NCI-H2029 (cell line): ENCODE measurements around the gene IFNA2.
"Not testable (repeated sequence)": the region's sequence is repeated elsewhere in the genome, so short reads cannot be mapped to it uniquely, and the experiment has no call there.

ENCODE experiments used
- DNase-seq: peaks from one replicate; lab custom pipeline; 2025; lab: John Stamatoyannopoulos, UW

IFNA2 gene

DNA sequence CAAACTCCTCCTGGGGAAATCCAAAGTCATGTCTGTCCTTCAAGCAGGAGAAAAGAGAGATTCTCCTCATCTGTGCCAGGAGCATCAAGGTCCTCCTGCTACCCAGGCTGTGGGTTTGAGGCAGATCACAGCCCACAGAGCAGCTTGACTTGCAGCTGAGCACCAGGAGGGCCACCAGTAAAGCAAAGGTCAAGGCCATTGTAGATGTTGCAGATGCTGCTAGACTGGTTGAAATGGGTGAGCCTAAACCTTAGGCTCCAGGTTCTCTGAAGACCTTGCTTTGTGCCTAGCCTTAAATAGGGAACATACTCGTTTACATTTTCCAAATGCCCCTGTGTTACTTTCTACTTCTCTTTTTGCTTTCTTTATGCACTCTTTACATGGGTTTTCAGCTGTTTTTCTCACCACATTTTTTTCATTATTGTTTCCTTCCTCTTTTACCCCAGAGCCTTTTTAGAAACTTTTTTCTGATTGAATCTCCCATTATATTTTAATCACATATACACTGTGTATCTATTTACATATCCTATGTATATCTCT lies at the start of gene IFNA2:
IFNA2 (minus strand) TSS at position 268 of the 540 bp plus-strand sequence; CDS start at position 199, 69 bp downstream.
- DNase-seq, result no peak

DNA sequence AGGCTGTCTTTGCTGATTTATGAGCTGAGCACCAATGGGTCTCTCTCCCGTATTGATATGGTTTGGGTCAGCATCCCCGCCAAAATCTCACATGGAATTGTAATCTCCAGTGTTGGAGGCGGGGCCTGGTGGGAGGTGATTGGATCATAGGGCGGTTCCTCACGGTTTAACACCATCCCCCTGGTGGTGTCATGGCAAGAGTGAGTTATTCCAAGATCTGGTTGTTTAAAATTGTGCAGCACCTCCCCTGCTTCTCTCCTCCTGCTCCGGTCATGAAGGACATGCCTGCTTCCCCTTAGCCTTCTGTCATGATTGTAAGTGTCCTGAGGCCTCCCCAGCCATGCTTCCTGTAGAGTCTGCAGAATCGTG lies 49.8 kb upstream of the IFNA2 start:
- not testable (repeated sequence) for DNase-seq

- DNase-seq, result peak; percentile 12
Measured at GRCh38 chr9:21434202-21435014, 49.2 kb upstream of the IFNA2 start.

GRCh38 chr9:21432672-21433425 lies 47.7 kb upstream of the IFNA2 start:
- no peak for DNase-seq

DNA sequence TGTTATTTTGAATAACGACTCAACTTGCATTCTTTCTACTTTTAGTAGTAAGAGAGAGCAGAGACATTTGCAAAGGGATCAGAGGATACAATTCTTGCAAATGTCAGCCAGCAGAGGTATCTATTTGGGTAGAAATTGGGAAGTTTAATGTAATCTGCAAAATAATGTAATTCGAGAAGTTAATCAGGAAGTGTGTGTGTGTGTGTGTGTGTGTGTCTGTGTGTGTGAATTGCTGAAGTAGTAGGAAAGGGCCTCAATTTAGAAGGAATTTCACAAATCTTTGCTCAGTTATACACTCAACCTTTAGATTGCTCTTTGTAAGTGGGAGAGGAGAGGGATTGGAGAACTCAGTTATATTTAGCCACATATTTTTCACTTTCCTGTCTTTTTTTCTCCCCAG lies 44.0 kb upstream of the IFNA2 start:
- no peak for DNase-seq

DNA sequence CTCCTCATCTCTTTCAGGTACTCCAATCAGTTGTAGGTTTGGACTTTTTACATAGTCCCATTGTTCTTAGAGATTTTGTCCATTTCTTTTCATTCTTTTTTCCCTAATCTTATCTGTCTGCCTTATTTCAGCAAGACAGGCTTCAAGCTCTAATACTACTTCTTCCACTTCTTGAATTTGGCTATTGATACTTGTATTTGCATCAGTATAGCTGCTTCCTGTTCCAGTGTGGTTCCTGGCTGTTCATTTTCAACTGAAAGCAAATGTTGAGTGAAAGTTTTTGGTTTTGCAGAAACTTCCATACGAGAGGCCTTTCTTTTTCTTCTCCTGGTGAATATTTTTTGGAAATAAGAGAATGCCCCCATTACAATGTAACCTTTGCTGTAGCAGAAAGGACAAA lies 43.0 kb upstream of the IFNA2 start:
- DNase-seq, result no peak

- no peak for DNase-seq
Measured at GRCh38 chr9:21415493-21416267, 30.5 kb upstream of the IFNA2 start.

DNA sequence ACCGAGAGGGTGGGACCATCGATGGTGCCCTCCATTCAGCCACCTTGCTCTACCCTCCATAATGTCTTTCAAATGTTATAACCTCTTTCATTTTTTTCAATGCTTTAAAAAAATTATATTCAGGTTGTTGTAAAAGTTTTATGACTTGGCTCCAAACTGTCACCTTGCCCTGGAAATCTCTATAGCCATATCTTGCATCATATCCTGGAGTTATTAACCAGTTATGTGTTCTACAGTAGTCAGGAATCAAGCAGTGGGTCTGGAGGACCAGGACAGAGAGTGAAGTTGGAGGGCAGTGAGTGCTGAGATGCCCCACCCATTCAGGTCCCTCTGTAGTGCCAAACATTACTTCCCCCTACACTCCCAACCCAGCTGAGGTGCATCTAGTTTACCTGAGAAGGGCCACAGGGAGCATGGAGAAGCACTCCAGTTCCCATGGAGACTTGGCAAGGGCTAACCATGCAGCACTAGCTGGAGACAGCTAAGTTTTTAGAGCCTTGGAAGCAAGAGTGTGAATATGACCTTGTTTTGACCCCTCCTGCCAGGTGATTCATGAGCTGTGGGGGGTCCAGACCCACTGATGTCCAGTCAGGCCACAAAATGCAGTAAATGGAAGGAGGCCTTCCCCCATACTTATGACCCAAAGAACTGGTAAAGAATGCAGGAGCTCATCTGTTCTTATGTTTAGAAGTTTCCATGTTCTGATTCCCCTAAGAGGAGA lies 29.2 kb upstream of the IFNA2 start:
- DNase-seq, result no peak

GRCh38 chr9:21413624-21414023 lies 28.4 kb upstream of the IFNA2 start:
- DNase-seq, result no peak

DNA sequence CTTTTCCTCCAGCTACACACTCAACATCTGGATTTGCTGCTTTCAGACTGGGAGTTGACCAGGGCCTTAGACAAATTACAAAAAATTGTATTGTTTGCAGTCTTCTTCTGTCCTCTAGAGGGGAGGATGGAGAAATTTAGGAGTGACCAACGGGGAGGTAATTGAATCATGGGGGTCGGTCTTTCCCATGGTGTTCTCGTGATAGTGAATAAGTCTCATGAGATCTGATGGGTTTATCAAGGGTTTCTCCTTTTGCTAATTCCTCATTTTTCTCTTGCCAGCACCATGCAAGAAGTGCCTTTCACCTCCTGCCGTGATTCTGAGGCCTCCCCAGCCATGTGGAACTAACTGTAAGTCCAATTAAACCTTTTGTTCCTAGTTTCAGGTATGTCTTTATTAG lies 28.0 kb upstream of the IFNA2 start:
- DNase-seq, result no peak

DNA sequence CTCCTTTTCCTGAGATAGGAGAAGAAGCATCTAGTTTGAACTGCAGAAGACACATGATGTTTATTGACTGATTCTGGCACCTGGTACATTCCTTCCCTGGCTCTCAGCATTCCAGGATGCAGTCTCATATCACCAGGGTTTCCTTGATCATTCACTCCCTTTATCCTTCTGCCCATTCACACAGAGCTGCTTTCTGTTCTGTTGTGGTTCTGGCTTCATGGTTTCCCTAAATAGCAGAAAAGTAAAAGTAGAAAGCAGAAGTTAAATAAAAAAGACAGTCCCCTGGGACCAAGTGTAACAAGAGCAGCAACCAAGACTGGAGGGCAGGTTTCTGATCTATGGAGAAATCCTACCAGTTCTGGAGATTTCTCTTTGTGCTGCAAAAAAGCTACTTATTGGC lies 26.9 kb upstream of the IFNA2 start:
- DNase-seq, result no peak

DNA sequence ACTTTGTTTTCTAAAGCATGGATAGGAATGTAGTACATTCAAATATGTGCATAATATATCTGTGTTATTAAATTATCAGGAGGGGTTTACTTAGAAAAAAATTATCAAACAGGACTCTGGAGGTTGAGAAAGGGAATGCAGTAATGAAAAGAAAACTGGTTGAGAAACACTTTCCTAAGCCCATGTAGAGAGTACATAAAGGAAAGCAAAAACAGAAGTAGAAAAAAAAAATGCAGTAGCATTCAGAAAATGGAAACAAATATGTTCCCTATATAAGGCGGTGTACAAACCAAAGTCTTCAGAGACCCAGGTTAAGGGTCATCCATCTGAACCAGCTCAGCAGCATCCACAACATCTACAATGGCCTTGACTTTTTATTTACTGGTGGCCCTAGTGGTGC lies 23.6 kb upstream of the IFNA2 start, which contains the start of gene IFNA8:
IFNA8 (plus strand) TSS at position 301 of the 400 bp plus-strand sequence; CDS start at position 361, 60 bp downstream.
- DNase-seq, result no peak

DNA sequence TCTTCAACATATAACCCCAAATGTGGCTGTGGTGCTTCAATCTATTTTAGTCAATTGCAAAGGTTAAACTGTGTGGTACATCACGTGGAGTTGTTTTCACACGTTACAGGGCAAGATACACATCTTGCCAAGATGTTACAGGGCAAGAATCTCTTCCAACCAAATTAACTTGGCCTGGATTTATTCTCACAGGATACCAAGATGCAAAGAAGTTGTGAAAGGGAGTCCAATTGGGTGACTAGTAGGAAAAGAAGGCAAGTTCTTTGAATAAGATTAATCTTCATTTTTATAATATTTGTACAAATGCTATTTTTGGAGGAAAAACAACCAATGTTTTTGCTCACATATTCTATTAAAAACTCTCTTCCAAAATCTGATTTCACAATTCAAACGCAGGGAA lies 18.9 kb upstream of the IFNA2 start:
- no peak for DNase-seq

DNA sequence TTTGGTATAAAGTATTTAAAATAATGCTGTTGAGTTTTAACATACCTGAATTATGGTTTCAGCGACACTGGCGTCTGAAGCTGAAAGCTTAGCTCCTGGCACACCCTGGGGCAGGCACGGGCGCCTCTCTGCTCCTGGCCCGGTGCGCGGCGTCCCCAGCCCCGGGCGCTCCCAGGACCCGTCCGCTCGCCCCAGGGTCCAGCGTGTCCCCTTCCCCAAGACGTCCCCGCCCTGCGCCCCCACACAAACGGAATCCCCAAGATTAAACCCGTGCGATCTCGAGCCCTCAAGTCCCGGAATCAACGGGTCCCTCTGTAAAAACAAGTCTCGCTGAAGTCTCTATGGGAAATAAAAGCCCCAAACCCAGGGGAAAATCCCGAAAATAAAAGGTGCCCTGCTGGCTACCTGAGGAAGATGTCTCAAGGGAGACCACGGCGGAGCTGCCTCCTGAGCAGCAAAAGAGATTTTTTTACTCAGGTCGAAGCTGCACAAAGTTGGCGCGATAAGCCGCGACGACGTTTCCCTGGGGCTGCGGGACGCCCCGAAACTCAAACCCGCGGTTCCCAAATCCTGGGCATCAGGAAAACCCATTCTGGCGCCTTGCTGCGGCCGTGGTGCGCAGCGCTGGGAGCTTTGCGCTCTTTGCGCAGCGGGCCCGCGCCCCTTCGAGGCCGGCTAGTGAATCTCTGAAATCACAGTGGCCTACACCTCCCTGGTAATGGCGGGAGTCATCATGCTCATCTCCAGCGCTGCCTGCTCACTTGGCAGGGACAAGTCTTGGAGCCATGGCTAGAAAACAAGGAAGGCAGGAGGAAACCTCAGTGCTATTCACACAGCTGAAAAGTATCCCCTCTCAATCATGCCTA lies 17.4 kb upstream of the IFNA2 start:
- DNase-seq, result no peak

DNA sequence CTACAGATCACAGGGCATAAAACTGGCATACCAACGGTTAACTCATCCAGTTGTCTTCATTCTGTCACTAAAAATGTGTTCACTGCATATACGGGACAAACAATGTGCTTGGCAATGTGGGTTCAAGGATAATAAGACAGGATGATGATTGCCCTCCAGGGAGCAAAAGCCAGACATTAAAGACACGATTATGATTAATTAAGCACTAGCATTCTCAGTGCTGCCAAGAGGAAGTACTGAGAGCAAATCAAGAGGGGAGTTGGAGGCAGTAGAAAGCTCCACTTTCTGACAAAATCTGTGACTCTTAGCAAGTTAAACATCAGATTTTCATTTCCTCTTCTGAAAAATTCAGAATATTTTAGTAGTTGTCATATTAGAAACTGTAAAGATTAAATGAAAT lies 14.8 kb upstream of the IFNA2 start:
- DNase-seq, result no peak

DNA sequence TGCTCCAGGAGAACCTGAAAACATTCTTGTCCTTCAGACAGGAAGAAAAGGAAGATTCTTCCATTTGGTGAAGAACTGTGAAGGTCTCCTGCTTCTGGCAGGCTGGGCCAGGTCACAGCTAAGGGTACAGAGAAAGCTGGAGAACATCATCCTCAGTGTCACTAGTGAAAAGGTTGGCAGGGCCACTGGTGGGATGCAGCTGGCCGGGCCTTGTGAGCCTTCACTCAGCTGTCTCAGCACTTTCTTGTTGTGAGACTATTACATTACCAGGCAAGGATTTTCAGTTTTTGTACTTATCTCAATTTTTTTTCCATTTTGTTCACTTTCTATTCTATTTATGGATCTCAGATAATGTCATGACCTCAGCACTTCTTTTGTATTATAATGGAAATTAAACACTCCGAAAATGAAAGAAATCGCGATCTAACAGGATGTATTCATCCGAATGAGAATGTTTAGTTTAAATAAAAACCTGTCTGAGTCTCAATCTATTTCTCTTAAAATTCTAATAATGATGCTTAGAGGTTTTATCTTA lies 13.8 kb upstream of the IFNA2 start:
- DNase-seq, result no peak

GRCh38 chr9:21395778-21396717 lies 10.8 kb upstream of the IFNA2 start:
- DNase-seq, result no peak

DNA sequence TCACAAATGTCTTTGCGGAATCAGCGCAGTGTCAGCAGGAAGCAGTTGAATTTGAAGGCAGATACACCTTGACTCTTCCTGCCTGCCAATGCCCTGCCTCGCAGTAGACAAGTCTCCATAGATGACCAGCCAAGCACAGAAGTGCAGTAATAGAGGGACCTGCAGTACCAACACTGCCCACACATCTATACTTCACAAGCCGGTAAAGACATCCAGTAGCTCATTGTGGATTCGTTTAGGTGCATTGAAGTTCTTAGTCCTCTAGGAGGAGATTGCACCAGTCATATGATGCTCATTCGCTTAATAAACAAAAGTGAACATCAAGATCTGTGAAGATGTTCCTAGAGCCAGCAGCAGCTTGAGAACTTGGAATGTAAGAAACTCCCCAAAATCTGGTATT lies 7.1 kb upstream of the IFNA2 start:
- no peak for DNase-seq

DNA sequence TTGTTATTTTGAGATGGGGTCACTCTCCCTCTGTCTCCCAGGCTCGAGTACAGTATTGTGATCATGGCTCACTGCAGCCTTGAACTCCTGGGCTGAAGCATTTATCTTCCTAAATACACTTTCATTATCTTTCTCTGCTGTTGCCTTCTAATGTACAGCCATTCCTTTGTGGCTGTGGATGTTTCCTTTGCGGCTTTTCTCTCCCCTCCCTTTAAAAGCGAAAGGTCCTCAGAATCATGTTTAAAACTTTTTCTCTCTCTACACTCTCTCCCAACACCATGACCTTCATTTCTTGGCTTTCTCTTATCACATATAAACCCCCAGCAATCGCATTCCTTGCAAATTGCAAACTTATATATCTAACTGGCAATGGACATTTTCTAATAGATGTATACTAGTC lies 1.6 kb downstream of the IFNA2 start:
- DNase-seq, result no peak
